Esophagus muscularis mucosa (tissue), 4 donors: Measurements from ENCODE around the gene TMSB10. TPM values are rescaled to one million over a fixed set of nuclear protein-coding genes. Genes with fewer than 3 reads are reported as not detected.
"Not testable (repeated sequence)": the region's sequence is repeated elsewhere in the genome, so short reads cannot be mapped to it uniquely, and the experiment has no call there.

Experiments
- DNase-seq: peaks from one replicate; pipeline ENCODE4 v3.0.0-alpha.2; 2017; ENCODE audit errors: extremely low spot score
- H3K27ac ChIP-seq, 4 donors: fragments of 200-600 bp; sonication (generic); replicated peaks in 1 of 4; 1 replicate in 3 of 4; 2 replicates in 1 of 4; pipeline ENCODE4 v1.5.1; 2016 to 2019; ENCODE audit warnings: mild to moderate bottlenecking in 1 of 4
- H3K27me3 ChIP-seq, 4 donors: fragments of 200-600 bp; sonication (generic); one replicate each; pipeline versions ENCODE4 v1.5.1 to v1.6.0; 2016 to 2019
- H3K36me3 ChIP-seq, 4 donors: fragments of 200-600 bp; sonication (generic); one replicate each; pipeline ENCODE4 v1.5.1; 2016 to 2019
- H3K4me1 ChIP-seq, 4 donors: fragments of 200-600 bp; sonication (generic); one replicate each; pipeline ENCODE4 v1.5.1; 2016 to 2019
- H3K4me3 ChIP-seq, 4 donors: fragments of 200-600 bp; sonication (generic); 1 replicate in 2 of 4; 2 replicates in 2 of 4; pipeline ENCODE4 v1.5.1; 2016 to 2019; ENCODE audit warnings: mild to moderate bottlenecking in 4 of 4, moderate library complexity in 1 of 4
- H3K9me3 ChIP-seq, 4 donors: fragments of 200-600 bp; sonication (generic); 1 replicate in 3 of 4; 2 replicates in 1 of 4; pipeline ENCODE4 v1.5.1; 2016 to 2019
- CTCF ChIP-seq, 3 experiments: fragments of 200-600 bp in 2 of 3; fragments of 450-650 bp in 1 of 3; sonication (generic) in 2 of 3; IDR thresholded peaks; one replicate each; pipeline ENCODE4 v1.5.1; 2017 to 2019; ENCODE audit warnings: antibody characterized with exemption in 3 of 3, mild to moderate bottlenecking in 2 of 3, moderate library complexity in 1 of 3
- EP300 ChIP-seq: sonication (generic); formaldehyde crosslinking; IDR thresholded peaks from one replicate; pipeline ENCODE4 v1.6.1; 2017; ENCODE audit warnings: antibody characterized with exemption
- POLR2A ChIP-seq: fragments of 450-650 bp; IDR thresholded peaks from one replicate; pipeline ENCODE4 v1.6.1; 2017; ENCODE audit warnings: antibody characterized with exemption, moderate library complexity, mild to moderate bottlenecking, low read depth
- POLR2AphosphoS5 ChIP-seq, 2 donors: sonication (generic); formaldehyde crosslinking; IDR thresholded peaks; one replicate each; pipeline ENCODE4 v1.6.1; 2017; ENCODE audit warnings: antibody characterized with exemption in 2 of 2
- WGBS: methylation state at CpG from one replicate; pipeline ENCODE4 v1.1.5; 2018; 5-methylcytosine and 5-hydroxymethylcytosine counted together
- intact Hi-C: fragments of 100-400 bp; cut with DNase I; formaldehyde crosslinking; loops from one replicate; pipeline ENCODE4 v1.15.1; 2023
- total RNA-seq, 4 donors: library from RNA; depleted of rRNA; stranded (reverse); fragments of >200 nt; gene quantifications; one replicate each; pipeline versions ENCODE4 v1.1.0 to v1.2.1, GENCODE V29; 2016

The TMSB10 gene
- total RNA-seq, 4 donors from 2014 or later, result 1,300 to 2,755 (median 1,711) TPM

GRCh38 chr2:84942964-84943421 is 37.5 kb downstream of the TMSB10 start:
- DNase-seq, result no peak
- no peaks in the 10 kb centered on the region for H3K9me3 ChIP-seq
- no peaks in the 10 kb centered on the region for H3K4me1 ChIP-seq
- no peak overlapping the region for H3K4me3 ChIP-seq
- H3K27ac ChIP-seq, result no peak overlapping the region
- no peaks in the 10 kb centered on the region for H3K27me3 ChIP-seq
- intact Hi-C loops, result no loop called here
- H3K36me3 ChIP-seq, result no peaks in the 10 kb centered on the region
- TF ChIP-seq CTCF (IDR thresholded peaks at IDR 0.05), result no peak
- TF ChIP-seq EP300, result no peak
- TF ChIP-seq POLR2A, result no peak
- TF ChIP-seq POLR2AphosphoS5 (IDR thresholded peaks at IDR 0.05), result no peak
- 88% methylated on average over 4 of the region's 4 CpGs for WGBS

- intact Hi-C loops, result no loop called here
- no peak for DNase-seq
- Histone ChIP-seq H3K27ac (no peak overlapping the region), H3K4me1 (no peaks in the 10 kb centered on the region), H3K27me3 (no peaks in the 10 kb centered on the region), H3K36me3 (no peaks in the 10 kb centered on the region), H3K9me3 (no peaks in the 10 kb centered on the region), H3K4me3 (no peak overlapping the region)
- 97% methylated on average over 7 of the region's 7 CpGs for WGBS
- TF ChIP-seq CTCF (IDR thresholded peaks at IDR 0.05) (no peak), POLR2A (no peak), POLR2AphosphoS5 (IDR thresholded peaks at IDR 0.05) (no peak), EP300 (no peak)
These were observed 38.9 kb downstream of the TMSB10 start for GRCh38 chr2:84944295-84944909.

GRCh38 chr2:84945838-84946203 is 40.4 kb downstream of the TMSB10 start:
- H3K9me3 ChIP-seq, intact Hi-C loops, H3K36me3 ChIP-seq, DNase-seq, H3K27ac ChIP-seq, H3K4me3 ChIP-seq, H3K4me1 ChIP-seq, H3K27me3 ChIP-seq: not testable (repeated sequence)
- WGBS, result 75% methylated on average over 3 of the region's 3 CpGs

- H3K27me3 ChIP-seq, result no peaks in the 10 kb centered on the region
- TF ChIP-seq CTCF (IDR thresholded peaks at IDR 0.05) (no peak), POLR2A (no peak), EP300 (no peak), POLR2AphosphoS5 (IDR thresholded peaks at IDR 0.05) (no peak)
- DNase-seq, result no peak
- H3K36me3 ChIP-seq, result no peaks in the 10 kb centered on the region
- 71% methylated on average over 12 of the region's 12 CpGs for whole genome bisulfite sequencing
- intact Hi-C loops, result no loop called here
- H3K4me3 ChIP-seq, result no peak overlapping the region
- H3K27ac ChIP-seq, result no peak overlapping the region
- H3K9me3 ChIP-seq, result no peaks in the 10 kb centered on the region
- no peaks in the 10 kb centered on the region for H3K4me1 ChIP-seq
These were observed 41.0 kb downstream of the TMSB10 start for GRCh38 chr2:84946204-84947009.

GRCh38 chr2:84947010-84947593 is 41.6 kb downstream of the TMSB10 start:
- Histone ChIP-seq H3K36me3 (no peaks in the 10 kb centered on the region), H3K27me3 (no peaks in the 10 kb centered on the region), H3K4me3 (no peak overlapping the region), H3K4me1 (no peaks in the 10 kb centered on the region), H3K9me3 (no peaks in the 10 kb centered on the region), H3K27ac (no peak overlapping the region)
- no peak for DNase-seq
- intact Hi-C loops, result no loop called here
- TF ChIP-seq CTCF (IDR thresholded peaks at IDR 0.05) (no peak), POLR2AphosphoS5 (IDR thresholded peaks at IDR 0.05) (no peak), EP300 (no peak), POLR2A (no peak)
- WGBS, result 86% methylated on average over 10 of the region's 10 CpGs
